WTC11 (cell line): Measurements from ENCODE around the gene MYH10. TPM values are rescaled to one million over a fixed set of nuclear protein-coding genes. Genes with fewer than 3 reads are reported as not detected.

ENCODE experiments used
- ATAC-seq: fragments of 200-7000 bp; cut with Tn5 transposase; 2 replicates; pipeline ENCODE4 v1.10.0; 2021; ENCODE audit warnings: mild to moderate bottlenecking, moderate library complexity
- CTCF ChIA-PET: fragments of 300-600 bp; sonication (Branson Sonifier 250); formaldehyde crosslinking; loops from one replicate; lab custom pipeline; 2021; ENCODE audit warnings: antibody characterized with exemption; lab: Charles Lee
- POLR2A ChIA-PET: fragments of 350-600 bp; sonication (Branson Sonifier 250); formaldehyde crosslinking; loops from one replicate; lab custom pipeline; 2021; ENCODE audit warnings: antibody characterized with exemption; lab: Charles Lee
- DNase-seq: peaks from one replicate; pipeline ENCODE4 v3.0.0; 2021; ENCODE audit warnings: low spot score
- H3K27ac Mint-ChIP-seq: 2 replicates; pipeline ENCODE4 v1.8.0; 2021; ENCODE audit warnings: mixed read lengths
- H3K27me3 Mint-ChIP-seq: 2 replicates; pipeline ENCODE4 v1.8.0; 2021; ENCODE audit warnings: low read depth, mild to moderate bottlenecking, moderate library complexity, mixed read lengths
- H3K36me3 Mint-ChIP-seq: 2 replicates; pipeline ENCODE4 v1.8.0; 2021; ENCODE audit warnings: mixed read lengths
- H3K4me1 Mint-ChIP-seq: 2 replicates; pipeline ENCODE4 v1.8.0; 2022; ENCODE audit warnings: mixed read lengths
- H3K4me3 Mint-ChIP-seq: 2 replicates; pipeline ENCODE4 v1.8.0; 2021; ENCODE audit warnings: mild to moderate bottlenecking, moderate library complexity, mixed read lengths
- H3K9me3 Mint-ChIP-seq: 2 replicates; pipeline ENCODE4 v1.8.0; 2021; ENCODE audit warnings: mixed read lengths
- CREB1 ChIP-seq: sonication (generic); formaldehyde crosslinking; IDR thresholded peaks from 2 replicates; pipeline ENCODE4 v1.8.0; 2023; ENCODE audit warnings: mild to moderate bottlenecking, missing genetic modification reagents
- CTCF ChIP-seq: fragments of 200-600 bp; IDR thresholded peaks from 2 replicates; pipeline ENCODE4 v1.8.0; 2022; ENCODE audit warnings: antibody characterized with exemption
- E2F1 ChIP-seq: sonication (generic); formaldehyde crosslinking; IDR thresholded peaks from 2 replicates; pipeline ENCODE4 v1.8.0; 2022; ENCODE audit warnings: mild to moderate bottlenecking, missing genetic modification reagents
- E2F4 ChIP-seq: sonication (generic); formaldehyde crosslinking; IDR thresholded peaks from 2 replicates; pipeline ENCODE4 v1.8.1; 2022; ENCODE audit warnings: low read depth, mild to moderate bottlenecking, moderate library complexity, missing genetic modification reagents, borderline replicate concordance
- ELF4 ChIP-seq: sonication (generic); formaldehyde crosslinking; IDR thresholded peaks from 2 replicates; pipeline ENCODE4 v1.8.1; 2022; ENCODE audit warnings: low read depth, mild to moderate bottlenecking, moderate library complexity, missing genetic modification reagents
- ERG ChIP-seq: fragments of 250-450 bp; sonication (Bioruptor Pico); IDR thresholded peaks from 2 replicates; pipeline ENCODE4 v1.8.0; 2021; ENCODE audit warnings: mild to moderate bottlenecking
- ESRRA ChIP-seq: sonication (generic); formaldehyde crosslinking; IDR thresholded peaks from 2 replicates; pipeline ENCODE4 v1.8.1; 2022; ENCODE audit warnings: mild to moderate bottlenecking, missing genetic modification reagents, borderline replicate concordance
- ETV6 ChIP-seq: sonication (generic); formaldehyde crosslinking; IDR thresholded peaks from 2 replicates; pipeline ENCODE4 v1.8.1; 2022; ENCODE audit warnings: mild to moderate bottlenecking, missing genetic modification reagents
- GABPB1 ChIP-seq: sonication (generic); formaldehyde crosslinking; IDR thresholded peaks from 2 replicates; pipeline ENCODE4 v1.8.1; 2023; ENCODE audit warnings: mild to moderate bottlenecking, missing genetic modification reagents
- GTF2I ChIP-seq: fragments of 250-450 bp; sonication (Bioruptor Pico); conservative IDR thresholded peaks from 2 replicates; pipeline ENCODE4 v1.4.0; 2021; ENCODE audit warnings: mild to moderate bottlenecking
- HMGA2 ChIP-seq: fragments of 250-450 bp; sonication (Bioruptor Pico); IDR thresholded peaks from 2 replicates; pipeline ENCODE4 v1.4.0; 2021; ENCODE audit warnings: mild to moderate bottlenecking, moderate library complexity
- IRF2 ChIP-seq: sonication (generic); formaldehyde crosslinking; IDR thresholded peaks from 2 replicates; pipeline ENCODE4 v1.8.0; 2022; ENCODE audit warnings: low read depth, missing genetic modification reagents, borderline replicate concordance
- JUN ChIP-seq: sonication (generic); formaldehyde crosslinking; IDR thresholded peaks from 2 replicates; pipeline ENCODE4 v1.8.0; 2023; ENCODE audit warnings: mild to moderate bottlenecking, missing genetic modification reagents
- KAT7 ChIP-seq: sonication (generic); formaldehyde crosslinking; IDR thresholded peaks from 2 replicates; pipeline ENCODE4 v1.8.1; 2023; ENCODE audit warnings: missing genetic modification reagents, mild to moderate bottlenecking, borderline replicate concordance
- MXD4 ChIP-seq: fragments of 250-450 bp; sonication (Bioruptor Pico); IDR thresholded peaks from 2 replicates; pipeline ENCODE4 v1.8.0; 2021; ENCODE audit warnings: mild to moderate bottlenecking, moderate library complexity, borderline replicate concordance
- NFATC4 ChIP-seq: fragments of 250-450 bp; sonication (Bioruptor Pico); IDR thresholded peaks from 2 replicates; pipeline ENCODE4 v1.9.0; 2021; ENCODE audit warnings: mild to moderate bottlenecking
- NR1H2 ChIP-seq: sonication (generic); formaldehyde crosslinking; IDR thresholded peaks from 2 replicates; pipeline ENCODE4 v1.9.0; 2021; ENCODE audit warnings: mild to moderate bottlenecking, moderate library complexity, missing genetic modification reagents
- OVOL2 ChIP-seq: fragments of 250-450 bp; sonication (Bioruptor Pico); IDR thresholded peaks from 2 replicates; pipeline ENCODE4 v1.9.0; 2021; ENCODE audit warnings: mild to moderate bottlenecking, borderline replicate concordance
- PRRX2 ChIP-seq: fragments of 250-450 bp; sonication (Bioruptor Pico); IDR thresholded peaks from 2 replicates; pipeline ENCODE4 v1.8.0; 2021; ENCODE audit warnings: mild to moderate bottlenecking
- RORB ChIP-seq: fragments of 250-450 bp; sonication (Bioruptor Pico); IDR thresholded peaks from 2 replicates; pipeline ENCODE4 v1.9.0; 2021; ENCODE audit warnings: mild to moderate bottlenecking
- SMAD3 ChIP-seq: sonication (generic); formaldehyde crosslinking; IDR thresholded peaks from 2 replicates; pipeline ENCODE4 v1.8.0; 2022; ENCODE audit warnings: missing genetic modification reagents, mild to moderate bottlenecking, borderline replicate concordance
- ZBTB21 ChIP-seq: sonication (generic); formaldehyde crosslinking; IDR thresholded peaks from 2 replicates; pipeline ENCODE4 v1.8.1; 2023; ENCODE audit warnings: mild to moderate bottlenecking, missing genetic modification reagents, borderline replicate concordance
- ZBTB43 ChIP-seq: sonication (generic); formaldehyde crosslinking; IDR thresholded peaks from 2 replicates; pipeline ENCODE4 v1.8.1; 2023; ENCODE audit warnings: mild to moderate bottlenecking, missing genetic modification reagents
- ZMAT4 ChIP-seq: fragments of 250-450 bp; sonication (Bioruptor Pico); IDR thresholded peaks from 2 replicates; pipeline ENCODE4 v1.9.0; 2021; ENCODE audit warnings: mild to moderate bottlenecking
- ZNF121 ChIP-seq: sonication (generic); formaldehyde crosslinking; IDR thresholded peaks from 2 replicates; pipeline ENCODE4 v1.8.0; 2023; ENCODE audit warnings: missing genetic modification reagents
- ZNF263 ChIP-seq: sonication (generic); formaldehyde crosslinking; IDR thresholded peaks from 2 replicates; pipeline ENCODE4 v1.8.1; 2022; ENCODE audit warnings: low read depth, mild to moderate bottlenecking, moderate library complexity, missing genetic modification reagents
- ZNF317 ChIP-seq: sonication (generic); formaldehyde crosslinking; IDR thresholded peaks from 2 replicates; pipeline ENCODE4 v1.8.1; 2023; ENCODE audit warnings: low read depth, mild to moderate bottlenecking, moderate library complexity, missing genetic modification reagents, borderline replicate concordance
- ZNF416 ChIP-seq: fragments of 250-450 bp; sonication (Bioruptor Pico); IDR thresholded peaks from 2 replicates; pipeline ENCODE4 v1.9.0; 2021; ENCODE audit warnings: mild to moderate bottlenecking, inconsistent platforms
- total RNA-seq: library from RNA; stranded (reverse); gene quantifications from 3 replicates; pipeline ENCODE4 v1.2.3, GENCODE V29; 2021

The MYH10 gene
- total RNA-seq, 1 experiment from 2014 or later: 231 TPM

GRCh38 chr17:8532021-8532420 lies 98.5 kb downstream of the MYH10 start:
- H3K9me3 Mint-ChIP-seq: no peaks in the 10 kb centered on the region
- peaks cover 24% of the 10 kb centered on the region for H3K36me3 Mint-ChIP-seq
- ATAC-seq (no peak), DNase-seq (no peak)
- CTCF ChIA-PET: no interaction called here
- no peaks in the 10 kb centered on the region for H3K27me3 Mint-ChIP-seq
- H3K27ac Mint-ChIP-seq: no peak overlapping the region
- POLR2A ChIA-PET: no interaction called here
- H3K4me1 Mint-ChIP-seq: no peaks in the 10 kb centered on the region
- no peak overlapping the region for H3K4me3 Mint-ChIP-seq
- no peak for TF ChIP-seq CREB1 (CRISPR knock-in tag)
- no peak for TF ChIP-seq MXD4
- no peak for TF ChIP-seq ZBTB21 (CRISPR knock-in tag)
- TF ChIP-seq ZNF263 (CRISPR knock-in tag): no peak
- TF ChIP-seq E2F1: no peak
- no peak for TF ChIP-seq OVOL2 (CRISPR knock-in tag)
- no peak for TF ChIP-seq SMAD3 (CRISPR knock-in tag)
- no peak for TF ChIP-seq GTF2I
- no peak for TF ChIP-seq HMGA2 (CRISPR knock-in tag)
- TF ChIP-seq ZBTB43 (CRISPR knock-in tag): no peak
- no peak for TF ChIP-seq KAT7
- TF ChIP-seq E2F4 (CRISPR knock-in tag): no peak
- no peak for TF ChIP-seq NR1H2 (CRISPR knock-in tag)
- TF ChIP-seq ZNF317: no peak
- TF ChIP-seq CTCF: no peak

GRCh38 chr17:8522577-8522976 lies 107.9 kb downstream of the MYH10 start:
- POLR2A ChIA-PET: no interaction called here
- no peaks in the 10 kb centered on the region for H3K27me3 Mint-ChIP-seq
- no peak overlapping the region for H3K4me3 Mint-ChIP-seq
- H3K36me3 Mint-ChIP-seq: peaks cover 52% of the 10 kb centered on the region
- ATAC-seq (no peak), DNase-seq (no peak)
- H3K27ac Mint-ChIP-seq: no peak overlapping the region
- TF ChIP-seq ERG: no peak
- no peak for TF ChIP-seq CREB1 (CRISPR knock-in tag)
- TF ChIP-seq NFATC4: no peak
- no peak for TF ChIP-seq ZNF121 (CRISPR knock-in tag)
- TF ChIP-seq JUN (CRISPR knock-in tag): no peak
- TF ChIP-seq RORB: no peak
- no peak for TF ChIP-seq MXD4
- no peak for TF ChIP-seq E2F1
- TF ChIP-seq ZMAT4 (CRISPR knock-in tag): no peak
- no peak for TF ChIP-seq GABPB1 (CRISPR knock-in tag)
- TF ChIP-seq ELF4 (CRISPR knock-in tag): no peak
- no peak for TF ChIP-seq PRRX2 (CRISPR knock-in tag)
- TF ChIP-seq ETV6 (CRISPR knock-in tag): no peak
- no peak for TF ChIP-seq ZNF416 (CRISPR knock-in tag)
- TF ChIP-seq ESRRA (CRISPR knock-in tag): no peak
- TF ChIP-seq IRF2: no peak
- CTCF ChIA-PET: no interaction called here
- H3K9me3 Mint-ChIP-seq: no peaks in the 10 kb centered on the region
- no peaks in the 10 kb centered on the region for H3K4me1 Mint-ChIP-seq
